Suprapubic skin (tissue), 4 donors: ENCODE results near the gene MARS1.
"Not testable (repeated sequence)": the region's sequence is repeated elsewhere in the genome, so short reads cannot be mapped to it uniquely, and the experiment has no call there.

Experiments
- EP300 ChIP-seq: sonication (generic); formaldehyde crosslinking; IDR thresholded peaks from one replicate; pipeline ENCODE4 v1.6.1; 2017; ENCODE audit warnings: antibody characterized with exemption
- POLR2A ChIP-seq, 2 donors: fragments of 450-650 bp; IDR thresholded peaks; one replicate each; pipeline ENCODE4 v1.6.1; 2017; ENCODE audit warnings: antibody characterized with exemption in 2 of 2, mild to moderate bottlenecking in 2 of 2, moderate library complexity in 2 of 2
- POLR2AphosphoS5 ChIP-seq, 3 donors: sonication (generic); formaldehyde crosslinking; IDR thresholded peaks; one replicate each; pipeline ENCODE4 v1.6.1; 2017; ENCODE audit warnings: antibody characterized with exemption in 3 of 3
- TF ChIP-seq, protein P1 (sequence below), 2 donors: fragments of 200-600 bp in 1 of 2; fragments of 450-650 bp in 1 of 2; sonication (generic) in 1 of 2; IDR thresholded peaks; one replicate each; pipeline ENCODE4 v1.5.1; 2016 to 2019; ENCODE audit warnings: antibody characterized with exemption in 2 of 2, mild to moderate bottlenecking in 1 of 2, moderate library complexity in 1 of 2

- TF ChIP-seq, protein P1, sequence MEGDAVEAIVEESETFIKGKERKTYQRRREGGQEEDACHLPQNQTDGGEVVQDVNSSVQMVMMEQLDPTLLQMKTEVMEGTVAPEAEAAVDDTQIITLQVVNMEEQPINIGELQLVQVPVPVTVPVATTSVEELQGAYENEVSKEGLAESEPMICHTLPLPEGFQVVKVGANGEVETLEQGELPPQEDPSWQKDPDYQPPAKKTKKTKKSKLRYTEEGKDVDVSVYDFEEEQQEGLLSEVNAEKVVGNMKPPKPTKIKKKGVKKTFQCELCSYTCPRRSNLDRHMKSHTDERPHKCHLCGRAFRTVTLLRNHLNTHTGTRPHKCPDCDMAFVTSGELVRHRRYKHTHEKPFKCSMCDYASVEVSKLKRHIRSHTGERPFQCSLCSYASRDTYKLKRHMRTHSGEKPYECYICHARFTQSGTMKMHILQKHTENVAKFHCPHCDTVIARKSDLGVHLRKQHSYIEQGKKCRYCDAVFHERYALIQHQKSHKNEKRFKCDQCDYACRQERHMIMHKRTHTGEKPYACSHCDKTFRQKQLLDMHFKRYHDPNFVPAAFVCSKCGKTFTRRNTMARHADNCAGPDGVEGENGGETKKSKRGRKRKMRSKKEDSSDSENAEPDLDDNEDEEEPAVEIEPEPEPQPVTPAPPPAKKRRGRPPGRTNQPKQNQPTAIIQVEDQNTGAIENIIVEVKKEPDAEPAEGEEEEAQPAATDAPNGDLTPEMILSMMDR (IDR thresholded peaks at IDR 0.05), result not testable (repeated sequence)
- not testable (repeated sequence) for TF ChIP-seq POLR2AphosphoS5 (IDR thresholded peaks at IDR 0.05); POLR2A (IDR thresholded peaks at IDR 0.05); EP300
These were observed 29.9 kb downstream of the MARS1 start for GRCh38 chr12:57517718-57518117.
